ENCODE measurements around the gene PGAP1. TPM values are rescaled to one million over a fixed set of nuclear protein-coding genes. Genes with fewer than 3 reads are reported as not detected.

Gene PGAP1
- total and polyA plus RNA-seq, 2 of the 8 experiments (the other 6 are each of a cell fraction or from before 2014, with no cell fraction given), result 8.3 to 24.1 TPM

- TF ChIP-seq CHD7 (IDR thresholded peaks at IDR 0.05; ENCODE audit: insufficient replicate concordance, low read length) (no peak), YY1 (IDR thresholded peaks at IDR 0.05; ENCODE audit: low read depth, low read length) (no peak)
Measured at GRCh38 chr2:196891136-196891535, 35.4 kb downstream of the PGAP1 start (continued).

Data from H1 (cell line).